Fibroblast of skin of back (primary cell): ENCODE data around the gene OPRD1.
A peak's percentile ranks its signal among the peaks of the same experiment; 100 is the strongest.

ENCODE experiments used
- DNase-seq: peaks from one replicate; pipeline ENCODE4 v3.0.0-alpha.2; 2013

OPRD1 gene

GRCh38 chr1:28910379-28911115 lies 98.6 kb downstream of the OPRD1 start:
- DNase-seq, result no peak

DNA sequence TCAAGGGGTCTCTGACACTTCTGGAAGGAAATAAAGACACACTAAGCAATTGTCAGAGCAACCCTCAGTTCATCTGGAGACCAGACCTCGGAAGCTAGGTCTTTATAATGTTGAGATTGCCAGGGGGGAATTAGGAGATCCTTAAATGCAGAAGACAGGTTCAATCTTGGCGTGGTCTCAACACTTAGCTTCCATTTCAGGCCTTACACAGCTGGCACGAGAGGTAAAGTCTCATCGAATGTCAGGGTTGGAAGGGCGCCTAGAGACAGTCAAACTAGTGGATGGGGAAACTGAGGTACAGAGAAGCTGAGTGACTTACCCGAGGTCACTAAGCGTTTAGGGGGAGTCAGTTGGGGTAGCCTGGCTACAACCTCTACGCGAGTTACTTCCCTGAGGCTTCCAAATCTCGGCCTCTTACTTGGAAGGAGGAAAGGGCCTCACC lies 101.8 kb downstream of the OPRD1 start:
- DNase-seq, result no peak

GRCh38 chr1:28914228-28915030 lies 102.5 kb downstream of the OPRD1 start, which contains the start of gene EPB41:
EPB41 (plus strand) TSS chr1:28914569; CDS start chr1:28987438, 72,869 bp downstream.
- DNase-seq, result peak; percentile 92

DNA sequence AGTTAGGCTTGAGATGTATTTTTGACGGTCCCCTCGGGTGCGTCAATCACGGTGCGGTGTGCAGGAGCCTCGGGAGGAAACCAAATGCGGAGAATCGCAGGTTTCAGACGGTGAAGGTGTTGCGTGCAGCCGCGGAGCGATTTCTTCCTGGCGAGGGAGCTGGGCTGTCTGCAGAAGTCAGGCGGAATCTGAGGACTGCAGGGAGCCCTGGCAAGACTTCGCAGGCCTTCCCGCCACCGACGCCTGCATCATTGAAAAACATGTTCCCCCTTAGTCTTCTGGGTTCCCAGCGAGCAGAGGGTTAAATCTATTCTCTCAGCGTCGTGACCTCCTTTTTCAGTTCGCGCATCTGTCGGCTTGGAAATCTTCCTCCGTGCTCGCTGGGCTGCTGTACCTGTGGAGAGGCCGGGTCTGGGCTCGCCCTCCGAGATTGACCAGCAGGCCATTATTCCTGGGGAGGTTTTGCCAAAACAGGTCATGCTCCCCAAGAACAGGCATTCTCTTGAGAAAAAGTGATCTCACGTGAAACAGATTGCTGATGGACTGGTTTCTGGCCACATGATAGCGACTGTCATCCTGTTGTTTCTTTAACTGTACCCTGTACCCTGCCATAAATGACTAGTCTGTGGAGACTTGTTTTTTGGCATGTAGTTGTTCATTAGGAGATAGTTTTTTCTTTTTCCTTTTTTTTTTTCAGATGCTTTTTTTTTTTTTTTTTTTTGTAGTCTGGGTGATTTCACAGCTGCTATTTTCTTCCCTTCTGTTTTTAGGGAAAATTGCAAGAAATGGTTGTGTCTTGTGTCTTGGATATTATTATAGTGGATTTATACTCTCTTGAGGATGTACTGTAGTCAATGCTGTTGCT lies 103.3 kb downstream of the OPRD1 start:
- DNase-seq, result peak; percentile 42

GRCh38 chr1:28917757-28918118 lies 105.8 kb downstream of the OPRD1 start:
- DNase-seq, result no peak
